HG03095 (cell line): Measurements from ENCODE around the gene WDR26.
A peak's percentile ranks its signal among the peaks of the same experiment; 100 is the strongest.
"Not testable (repeated sequence)": the region's sequence is repeated elsewhere in the genome, so short reads cannot be mapped to it uniquely, and the experiment has no call there.

Experiments used
- ATAC-seq: cut with Tn5 transposase; IDR thresholded peaks from one replicate; pipeline ENCODE4 v1.9.1; 2021; ENCODE audit warnings: moderate library complexity; ENCODE audit not compliant: unreplicated experiment

WDR26 gene

DNA sequence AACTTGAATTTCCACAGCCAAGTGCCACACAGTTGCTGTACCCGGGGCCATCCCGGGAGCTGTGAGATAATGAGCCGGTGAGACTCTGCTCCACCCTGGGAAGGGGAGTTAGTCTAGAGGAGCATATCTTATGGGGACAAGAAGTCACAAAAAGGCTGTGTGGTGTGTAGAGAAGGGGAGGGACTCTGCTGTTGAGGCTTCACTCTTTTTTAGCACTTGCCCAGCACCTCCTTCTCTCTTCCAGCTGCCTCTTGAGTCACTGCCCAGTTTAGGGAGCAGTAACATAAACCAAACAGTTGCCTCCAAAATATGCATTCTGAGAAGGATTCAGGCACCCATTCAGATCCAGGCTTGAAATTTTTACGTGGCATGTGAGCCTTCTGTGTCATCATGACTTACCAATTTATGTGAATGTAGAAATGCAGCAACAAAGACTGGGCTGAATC lies 744 bp upstream of the WDR26 start:
- ATAC-seq = peak; percentile 7

DNA sequence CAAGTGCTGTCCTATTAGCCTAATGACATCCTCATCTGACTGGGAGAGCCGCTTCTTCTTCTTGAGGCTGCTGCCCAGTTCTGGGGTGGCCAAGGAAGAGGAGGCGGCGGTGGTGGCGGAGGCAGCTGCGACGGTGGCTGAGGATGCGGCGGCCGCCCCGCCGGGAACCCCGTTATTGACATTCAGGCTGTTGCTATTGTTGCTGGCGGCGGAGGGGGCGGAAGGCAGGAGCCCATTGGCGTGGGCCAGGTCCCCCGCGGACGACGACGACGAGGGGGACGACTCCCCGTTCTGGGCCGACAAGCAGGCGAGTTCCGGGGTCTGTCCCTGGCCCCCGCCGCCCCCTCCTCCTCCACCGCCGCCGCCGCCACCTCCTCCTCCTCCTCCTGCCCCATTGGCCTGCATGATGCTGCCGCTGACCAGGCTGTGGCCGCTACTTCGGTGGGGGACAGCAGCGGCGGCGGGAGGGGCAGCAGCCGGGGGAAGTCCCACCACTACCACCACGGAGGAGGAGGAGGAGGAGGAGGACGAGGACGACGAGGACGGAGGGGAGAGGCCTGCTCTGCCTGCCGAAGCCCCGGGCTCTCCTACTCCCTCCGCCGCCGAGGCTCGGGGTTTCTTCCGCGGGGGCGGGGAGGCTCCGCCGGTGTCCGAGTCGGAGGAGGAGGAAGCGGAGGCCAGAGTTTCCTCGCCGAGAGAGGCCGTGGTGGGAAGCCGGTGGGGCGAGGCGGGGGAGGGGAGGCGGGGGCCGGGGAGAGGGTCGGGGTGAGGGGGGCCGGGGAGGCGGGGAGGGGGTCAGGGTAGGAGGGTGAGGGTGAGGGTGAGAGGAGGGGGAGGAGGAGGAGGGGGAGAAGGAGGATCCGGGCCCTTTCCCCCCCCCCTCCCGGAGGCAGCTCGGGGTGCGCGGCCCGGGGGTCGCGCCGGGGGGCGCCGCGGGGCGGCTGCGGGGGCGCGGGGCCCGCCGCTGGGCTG lies 610 bp downstream of the WDR26 start:
- no peak for ATAC-seq

DNA sequence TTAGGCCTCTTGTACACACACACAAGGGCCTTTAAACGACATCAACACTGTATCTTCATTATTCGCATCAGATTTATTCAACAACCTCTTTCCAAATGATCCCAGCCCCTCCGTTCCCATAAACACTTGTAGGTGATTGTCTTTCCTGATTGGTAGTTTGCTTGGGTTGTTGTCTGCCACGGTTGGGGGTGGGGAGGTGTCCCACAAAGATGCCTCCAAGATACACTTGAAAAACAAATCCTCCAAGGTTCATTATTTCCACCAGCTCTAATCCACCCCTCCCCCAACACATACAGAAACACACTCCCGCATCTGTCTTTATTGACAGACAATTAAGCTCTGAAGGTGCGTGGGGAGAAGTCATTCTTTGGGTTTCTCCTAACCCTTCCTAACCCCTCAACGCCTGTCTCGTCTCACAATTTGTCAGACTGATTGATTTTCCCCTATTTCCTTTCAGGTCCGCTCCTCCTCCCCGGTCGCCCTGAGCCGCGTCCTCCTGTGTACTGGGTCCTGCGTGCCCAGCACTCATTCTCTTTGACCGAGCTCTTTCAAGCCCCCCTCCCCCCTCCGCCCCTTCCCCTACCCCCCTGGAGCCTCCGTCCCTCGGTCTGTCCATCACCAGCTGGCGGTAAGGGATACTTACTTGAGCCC lies 1.4 kb downstream of the WDR26 start:
- no peak for ATAC-seq

DNA sequence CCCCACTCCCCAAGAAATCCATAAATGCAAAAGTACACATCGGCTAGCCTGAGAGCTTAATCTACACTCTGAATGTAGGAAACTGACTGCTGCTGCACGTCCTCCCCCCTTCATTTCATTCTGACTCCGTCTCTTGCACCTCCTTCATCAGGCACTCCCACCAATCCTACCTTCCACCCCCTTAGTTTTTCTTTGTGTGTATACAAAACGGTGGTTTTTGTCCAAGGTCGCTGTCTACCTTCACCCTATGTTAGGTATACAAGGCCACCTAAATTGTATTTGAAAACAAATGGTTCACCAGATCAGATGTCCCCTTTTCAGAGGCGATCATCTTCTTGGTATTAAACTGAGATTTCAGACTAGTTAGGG lies 1.9 kb downstream of the WDR26 start:
- ATAC-seq = no peak

DNA sequence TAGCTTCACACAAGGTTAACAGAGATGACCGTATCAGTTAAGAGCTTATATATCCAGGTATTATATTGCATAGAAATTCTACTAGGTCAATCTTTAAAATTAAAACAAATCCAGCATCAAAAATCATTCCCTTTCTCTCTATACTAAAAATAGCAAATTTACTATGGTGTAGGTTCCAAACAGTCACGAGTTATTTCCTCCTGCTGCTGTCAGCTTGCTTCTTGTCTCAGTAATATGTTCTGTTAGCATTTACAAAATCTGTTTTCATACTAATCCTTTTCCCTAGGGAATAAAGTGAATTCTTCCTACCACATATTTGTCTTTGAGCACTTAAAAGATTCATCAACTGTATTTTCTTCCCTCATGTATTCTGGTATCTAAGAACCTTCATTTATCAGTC lies 2.5 kb downstream of the WDR26 start:
- no peak for ATAC-seq

DNA sequence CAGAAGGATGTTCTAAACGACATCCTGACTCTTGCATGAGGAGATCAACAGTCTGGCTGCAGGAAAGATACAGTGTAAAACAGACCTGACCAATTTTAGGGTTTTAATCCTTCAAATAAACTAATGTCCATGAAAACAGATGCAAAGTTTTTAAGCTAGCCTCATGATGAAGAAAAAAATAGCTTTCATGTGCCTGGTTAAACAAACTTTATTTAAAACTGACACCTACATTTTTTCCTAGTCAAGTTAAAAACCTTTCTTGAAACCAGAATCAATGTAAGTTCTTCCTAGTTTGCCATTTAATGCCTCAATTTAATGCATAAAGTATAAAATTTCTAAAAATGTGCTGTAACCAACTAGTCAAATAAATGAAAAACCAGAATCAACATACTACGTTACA lies 2.9 kb downstream of the WDR26 start:
- no peak for ATAC-seq

DNA sequence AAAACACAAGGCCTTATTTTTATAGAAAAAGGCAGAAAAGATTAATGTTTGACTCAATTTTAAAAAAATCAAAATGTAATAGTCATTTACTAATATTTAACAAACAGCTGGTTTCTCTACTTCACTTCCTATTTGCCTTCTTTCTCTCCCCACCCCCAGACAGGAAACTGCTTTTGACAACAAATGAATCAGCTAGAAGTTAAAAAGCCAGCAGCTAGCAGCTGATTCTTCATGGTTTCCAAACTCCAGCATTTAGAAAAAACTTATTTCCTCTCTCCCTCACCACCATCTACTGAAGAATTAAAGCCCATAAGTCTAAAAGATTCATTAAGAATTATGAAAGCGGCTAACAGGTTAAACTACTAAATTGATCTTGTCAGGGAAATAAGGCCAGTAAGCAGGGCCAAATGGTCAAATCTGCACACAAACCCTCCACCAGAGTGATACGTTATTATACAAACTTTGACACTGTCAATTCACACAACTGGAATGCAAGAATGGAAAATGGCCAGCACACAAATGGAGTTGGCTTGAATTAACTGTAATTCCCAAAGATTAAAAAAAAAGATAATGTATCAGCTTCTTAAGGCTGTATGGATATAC lies 4.0 kb downstream of the WDR26 start:
- ATAC-seq = no peak

DNA sequence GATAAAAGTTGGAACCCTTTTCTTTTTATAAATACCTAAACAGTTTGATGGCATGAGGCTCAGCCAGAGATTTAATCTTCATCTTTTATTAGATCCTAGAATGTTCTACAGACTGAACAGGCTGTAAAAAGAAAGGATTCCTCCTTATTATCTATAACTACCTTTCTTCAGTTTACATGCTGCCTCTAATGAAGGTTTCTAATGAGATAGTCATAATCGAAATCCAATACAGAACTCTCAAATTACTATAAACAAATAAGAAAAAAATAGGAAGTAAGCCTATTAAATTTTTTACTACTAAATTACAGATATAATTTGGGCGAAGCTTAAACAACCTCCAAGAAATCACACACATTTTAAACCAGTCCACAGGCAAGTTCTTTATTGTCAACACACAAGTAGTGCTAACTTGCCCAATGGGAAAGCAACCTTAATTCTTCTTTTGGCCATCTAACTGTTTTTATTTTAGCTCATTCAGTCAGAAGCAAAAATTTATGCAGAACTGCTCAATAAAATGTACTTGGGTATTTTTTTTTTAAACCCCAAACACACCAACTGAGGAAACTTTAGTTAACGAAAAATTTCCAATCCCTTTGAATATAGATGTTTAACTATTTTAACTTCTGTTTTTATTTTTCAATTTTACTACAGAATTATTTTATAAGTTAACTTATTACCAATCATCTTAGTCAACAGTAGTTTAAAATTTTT lies 4.8 kb downstream of the WDR26 start:
- ATAC-seq = no peak

DNA sequence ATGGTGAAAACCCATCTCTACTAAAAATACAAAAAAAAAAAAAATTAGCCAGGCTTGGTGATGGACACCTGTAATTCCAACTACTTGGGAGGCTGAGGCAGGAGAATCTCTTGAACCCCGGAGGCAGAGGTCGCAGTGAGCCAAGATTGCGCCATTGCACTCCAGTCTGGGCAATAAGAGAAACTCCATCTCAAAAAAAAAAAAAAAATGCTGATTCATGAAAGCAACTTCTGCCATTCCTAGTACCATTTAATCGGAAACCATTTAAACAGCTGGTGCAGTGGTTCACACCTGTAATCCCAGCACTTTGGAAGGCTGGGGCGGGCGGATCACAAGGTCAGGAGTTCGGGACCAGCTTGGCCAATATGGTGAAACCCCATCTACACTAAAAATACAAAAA lies 5.9 kb downstream of the WDR26 start:
- ATAC-seq = not testable (repeated sequence)

DNA sequence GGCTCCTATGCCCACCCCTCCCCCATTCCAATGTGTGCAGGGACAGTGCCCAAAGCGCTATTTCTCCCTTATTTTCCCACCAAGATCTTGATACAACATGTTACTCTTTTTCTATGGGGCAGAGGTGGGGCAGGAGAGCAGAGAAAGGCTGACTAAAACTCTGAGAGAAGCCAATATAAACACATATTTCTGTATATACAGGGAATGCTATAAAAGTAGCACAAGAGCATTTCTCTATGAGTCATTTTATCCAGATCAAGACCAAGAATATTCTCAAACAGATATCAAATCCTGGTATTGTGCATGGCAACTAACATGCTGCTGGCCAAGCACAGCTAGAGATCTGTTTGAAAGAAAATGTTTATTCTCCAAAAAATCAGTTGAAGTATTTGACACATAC lies 7.3 kb downstream of the WDR26 start:
- no peak for ATAC-seq

DNA sequence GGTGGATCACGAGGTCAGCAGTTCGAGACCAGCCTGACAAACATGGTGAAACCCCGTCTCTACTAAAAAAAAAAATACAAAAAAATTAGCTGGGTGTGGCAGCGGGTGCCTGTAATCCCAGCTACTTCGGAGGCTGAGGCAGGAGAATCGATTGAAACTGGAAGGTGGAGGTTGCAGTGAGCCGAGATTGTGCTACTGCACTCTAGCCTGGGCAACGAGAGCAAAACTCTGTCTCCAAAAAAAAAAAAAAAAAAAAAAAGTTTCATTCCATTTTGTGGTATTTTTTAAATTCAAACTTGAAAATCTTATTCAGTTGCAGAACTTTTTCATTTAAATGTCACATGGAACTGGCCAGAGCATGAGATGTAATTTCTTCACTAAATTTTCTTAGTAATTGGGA lies 7.7 kb downstream of the WDR26 start:
- ATAC-seq = not testable (repeated sequence)

DNA sequence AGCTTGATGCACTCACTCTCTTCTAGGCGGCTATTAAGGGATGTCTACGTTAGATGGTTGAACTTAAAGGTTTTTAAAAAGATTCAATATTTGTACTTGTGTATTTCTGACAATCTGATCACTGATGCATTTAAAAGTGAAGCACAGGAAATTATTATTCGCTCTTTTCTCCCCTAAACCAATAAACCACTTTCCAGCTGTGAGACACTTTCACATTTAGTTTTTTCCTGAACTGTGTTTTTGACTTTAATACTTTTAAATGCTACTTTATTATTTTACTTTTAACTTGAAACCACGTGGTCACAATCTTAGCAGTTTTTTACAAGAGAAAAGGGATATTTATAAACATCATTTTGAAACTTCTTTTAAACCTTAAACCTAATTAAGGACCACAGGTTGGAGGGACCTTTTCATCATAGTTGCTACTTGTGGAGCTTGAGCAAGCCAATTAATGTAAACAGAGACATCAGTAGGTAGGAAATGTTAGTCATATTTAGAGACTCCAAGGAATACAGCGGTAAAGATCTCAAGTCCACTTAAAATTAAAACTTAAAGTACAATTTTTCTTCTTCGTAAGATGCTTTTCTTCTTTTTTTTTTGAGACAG lies 9.2 kb downstream of the WDR26 start:
- no peak for ATAC-seq

DNA sequence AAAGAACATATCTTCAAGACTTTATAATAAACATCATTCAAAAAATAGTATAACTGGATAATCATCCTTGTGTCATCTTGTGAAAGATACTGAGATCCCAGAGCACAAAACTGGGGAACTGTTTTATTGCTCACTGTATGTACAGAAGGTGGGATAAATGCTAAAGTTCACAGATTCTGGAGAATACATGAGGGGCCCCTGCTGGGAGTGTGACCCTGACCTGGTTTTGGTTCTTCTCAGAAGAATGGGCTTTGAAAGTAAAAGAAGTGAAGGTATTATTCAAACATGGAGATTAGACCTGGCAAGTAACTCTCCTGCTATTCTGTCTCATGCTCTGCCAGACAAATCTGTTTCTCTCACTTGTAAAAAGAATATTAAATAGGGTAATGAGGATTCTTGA lies 14.5 kb downstream of the WDR26 start:
- ATAC-seq = no peak

DNA sequence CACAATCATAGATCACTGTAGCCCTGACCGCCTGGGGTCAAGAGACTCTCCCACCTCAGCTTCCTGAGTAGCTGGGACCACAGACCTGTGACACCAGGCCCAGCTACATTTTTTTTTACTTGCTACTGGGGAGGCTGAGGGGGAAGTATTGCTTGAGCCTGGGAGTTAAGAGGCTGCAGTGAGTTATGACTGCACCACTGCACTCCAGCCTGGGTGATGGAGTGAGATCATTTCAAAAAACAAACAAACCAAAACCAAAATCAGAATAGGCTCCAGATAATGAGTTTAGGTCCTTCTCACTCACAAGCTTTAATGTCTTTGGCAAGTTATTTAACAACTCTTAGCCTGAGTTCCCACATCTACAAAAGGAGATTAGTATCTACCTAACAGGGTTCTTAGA lies 22.8 kb downstream of the WDR26 start:
- no peak for ATAC-seq

DNA sequence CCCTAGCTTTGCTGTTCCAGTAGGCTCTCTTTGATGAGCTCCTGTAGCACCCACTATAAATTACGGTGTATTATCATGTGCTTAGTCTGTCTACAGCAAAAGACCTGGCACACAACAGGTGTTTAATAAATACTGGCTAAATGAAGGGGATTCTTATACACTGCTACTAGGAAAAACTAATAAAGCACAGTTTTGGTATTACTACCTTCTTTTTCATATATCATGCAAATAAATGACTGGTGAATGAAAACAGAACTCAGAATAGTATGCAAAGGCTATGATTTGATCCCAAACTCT lies 26.4 kb downstream of the WDR26 start:
- ATAC-seq = no peak

DNA sequence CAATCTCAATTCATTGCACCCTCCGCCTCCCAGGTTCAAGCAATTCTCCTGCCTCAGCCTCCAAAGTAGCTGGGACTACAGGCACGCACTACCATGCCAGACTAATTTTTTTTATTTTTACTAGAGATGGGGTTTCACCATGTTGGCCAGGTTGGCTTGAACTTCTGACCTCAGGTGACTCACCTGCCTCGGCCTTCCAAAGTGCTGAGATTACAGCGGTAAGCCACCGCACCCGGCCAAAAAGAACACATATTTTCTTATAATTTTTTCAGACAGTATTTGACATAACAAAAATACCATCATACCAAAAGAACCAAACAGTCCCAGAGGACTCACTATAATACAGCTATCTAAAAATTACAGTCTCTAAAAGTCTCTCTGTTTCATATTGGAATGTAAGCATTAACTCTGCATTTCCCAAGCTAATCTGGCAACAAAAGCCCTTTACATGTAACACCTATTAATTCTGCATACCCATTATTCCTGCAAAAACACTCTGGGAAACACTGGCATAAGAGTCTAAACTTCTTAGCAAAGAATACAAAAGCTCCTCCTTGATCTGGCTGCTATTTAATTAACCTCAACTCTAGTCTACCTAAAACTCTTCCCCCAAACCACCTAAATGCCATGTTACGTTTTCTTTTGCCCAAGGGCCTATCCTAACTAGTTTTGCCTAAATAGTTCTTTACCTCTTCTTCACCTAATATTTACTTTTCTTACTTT lies 26.9 kb downstream of the WDR26 start:
- no peak for ATAC-seq

DNA sequence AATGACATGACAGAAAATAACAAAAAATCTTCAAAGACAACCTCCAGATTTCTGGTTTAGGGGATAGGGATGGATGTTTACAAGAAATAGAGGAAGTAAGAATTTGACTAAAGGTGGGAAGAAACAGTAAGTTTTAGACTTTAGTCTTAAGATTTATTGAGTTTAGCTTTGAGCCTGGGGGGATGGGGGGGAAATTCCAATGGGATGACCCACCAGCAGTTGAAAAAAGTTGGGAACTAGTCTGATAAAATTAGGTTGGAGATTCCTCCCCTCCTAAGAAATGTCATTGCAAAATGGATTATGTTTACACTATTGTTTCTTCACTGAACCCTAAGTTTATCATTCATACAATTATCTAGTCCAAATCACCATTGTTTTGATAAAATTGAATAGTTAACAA lies 28.4 kb downstream of the WDR26 start:
- ATAC-seq = no peak

DNA sequence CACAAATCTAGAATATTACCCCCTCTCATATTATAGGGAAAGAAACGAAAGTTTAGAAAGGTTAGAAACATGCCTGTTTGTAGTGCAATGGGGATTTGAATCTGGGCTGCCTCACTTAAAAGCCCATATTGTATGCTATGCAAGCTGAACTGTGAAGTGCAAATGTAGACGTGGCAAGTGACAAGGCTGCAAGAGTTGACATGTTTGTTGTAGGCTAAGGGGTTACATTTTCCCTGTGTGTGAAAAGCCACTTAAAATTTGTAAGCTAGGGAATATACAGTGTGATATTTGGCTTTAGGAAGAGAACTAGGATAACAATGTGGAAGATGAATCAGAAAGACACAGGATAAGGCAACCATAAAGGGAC lies 29.0 kb downstream of the WDR26 start:
- no peak for ATAC-seq

DNA sequence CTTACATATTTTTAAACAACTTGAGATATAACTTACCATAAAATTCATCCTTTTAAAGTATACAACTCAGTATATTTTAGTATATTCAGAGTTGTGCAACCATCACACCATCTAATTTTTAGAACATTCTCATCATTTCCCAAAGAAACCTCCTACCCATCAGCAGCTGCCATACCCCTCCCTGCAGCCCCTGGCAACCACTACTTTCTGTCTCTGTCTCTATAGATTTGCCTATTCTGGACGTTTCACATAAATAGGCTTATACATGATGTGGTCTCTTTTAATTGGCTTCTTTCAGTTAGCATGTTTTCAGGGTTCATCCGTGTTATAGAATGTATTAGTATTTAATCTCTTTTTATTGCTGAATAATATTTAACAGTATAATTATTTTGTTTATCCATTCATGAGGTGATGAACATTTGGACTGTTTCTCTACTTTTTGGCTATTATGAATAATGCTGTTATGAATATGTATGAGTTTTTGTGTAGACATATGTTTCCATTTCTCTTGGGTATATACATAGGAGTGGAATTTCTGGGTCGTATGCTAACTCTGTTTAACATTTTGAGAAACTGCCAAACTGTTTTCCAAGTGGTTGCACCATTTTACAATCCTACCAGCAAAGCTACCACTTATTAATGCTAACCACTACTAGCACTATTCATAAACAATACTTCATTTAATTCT lies 29.5 kb downstream of the WDR26 start:
- ATAC-seq = no peak

DNA sequence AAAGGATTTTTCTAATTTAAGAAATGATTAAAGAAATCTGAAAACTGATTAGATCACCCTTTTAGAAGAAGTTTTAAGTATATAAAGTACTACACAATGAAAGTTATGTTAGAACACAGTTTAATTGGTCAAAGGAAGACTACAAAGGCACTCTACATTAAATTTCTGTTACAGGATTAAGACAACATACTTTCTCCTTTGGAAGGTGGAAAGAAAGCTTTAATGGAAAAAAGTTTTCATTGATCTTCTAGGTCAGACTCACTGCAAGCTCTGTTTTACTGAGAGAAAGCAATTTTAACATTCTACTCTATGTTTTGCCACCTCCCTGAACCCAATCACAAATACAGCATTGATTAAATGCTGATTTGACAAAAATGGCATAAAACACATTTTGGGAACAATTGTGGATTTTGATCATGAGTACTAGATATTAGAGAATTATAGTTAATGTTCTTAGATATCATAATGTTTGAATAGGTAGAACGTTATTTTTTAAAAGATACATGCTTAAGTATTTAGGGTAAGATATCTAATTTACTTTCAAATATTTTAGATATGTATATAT lies 32.0 kb downstream of the WDR26 start:
- ATAC-seq = no peak
